ENCODE results near the gene TMTC1.

Gene TMTC1

GRCh38 chr12:29709054-29709453, 74.7 kb downstream of the TMTC1 start:
- DNase-seq = no peak

- no peak for DNase-seq
These were observed 75.9 kb downstream of the TMTC1 start for GRCh38 chr12:29707846-29708245.

- DNase-seq = no peak
These were observed 77.4 kb downstream of the TMTC1 start for GRCh38 chr12:29706311-29706710.

GRCh38 chr12:29703528-29703927, 80.2 kb downstream of the TMTC1 start:
- DNase-seq = no peak

- no peak for DNase-seq
These were observed 80.8 kb downstream of the TMTC1 start for GRCh38 chr12:29702972-29703371.

GRCh38 chr12:29702222-29702621, 81.5 kb downstream of the TMTC1 start:
- DNase-seq = no peak

- DNase-seq = no peak
These were observed 82.8 kb downstream of the TMTC1 start for GRCh38 chr12:29700761-29701481.

- DNase-seq = no peak
These were observed 85.0 kb downstream of the TMTC1 start for GRCh38 chr12:29698756-29699155.

GRCh38 chr12:29695800-29696199, 87.9 kb downstream of the TMTC1 start:
- no peak for DNase-seq

GRCh38 chr12:29695026-29695425, 88.7 kb downstream of the TMTC1 start:
- no peak for DNase-seq

- no peak for DNase-seq
These were observed 89.7 kb downstream of the TMTC1 start for GRCh38 chr12:29694002-29694401.

- no peak for DNase-seq
These were observed 91.5 kb downstream of the TMTC1 start for GRCh38 chr12:29692237-29692636.

- no peak for DNase-seq
These were observed 92.4 kb downstream of the TMTC1 start for GRCh38 chr12:29691161-29691854.

- DNase-seq = no peak
These were observed 93.0 kb downstream of the TMTC1 start for GRCh38 chr12:29690728-29691127.

GRCh38 chr12:29688914-29689313, 94.8 kb downstream of the TMTC1 start:
- no peak for DNase-seq

GRCh38 chr12:29682088-29682487, 101.7 kb downstream of the TMTC1 start:
- DNase-seq = no peak

- DNase-seq = no peak
These were observed 102.4 kb downstream of the TMTC1 start for GRCh38 chr12:29681370-29681769.

- DNase-seq = no peak
These were observed 107.1 kb downstream of the TMTC1 start for GRCh38 chr12:29676676-29677075.

GRCh38 chr12:29674463-29674862, 109.3 kb downstream of the TMTC1 start:
- DNase-seq = no peak

GRCh38 chr12:29673346-29673745, 110.4 kb downstream of the TMTC1 start:
- DNase-seq = no peak

GRCh38 chr12:29672580-29672979, 111.2 kb downstream of the TMTC1 start:
- DNase-seq = no peak

- no peak for DNase-seq
These were observed 112.0 kb downstream of the TMTC1 start for GRCh38 chr12:29671742-29672141.

- DNase-seq = no peak
These were observed 116.7 kb downstream of the TMTC1 start for GRCh38 chr12:29667011-29667410.

GRCh38 chr12:29665107-29665506, 118.6 kb downstream of the TMTC1 start:
- DNase-seq = no peak

Measured in hippocampal formation (tissue), 2 donors.